ENCODE measurements around the gene MYH10. TPM values are rescaled to one million over a fixed set of nuclear protein-coding genes. Genes with fewer than 3 reads are reported as not detected.

The MYH10 gene
- total RNA-seq, 1 donor from 2014 or later = 83.3 TPM

- H3K4me1 ChIP-seq = no peaks in the 10 kb centered on the region
- no peaks in the 10 kb centered on the region for H3K36me3 ChIP-seq
- H3K27ac ChIP-seq = no peak overlapping the region
- TF ChIP-seq CTCF (IDR thresholded peaks at IDR 0.05) = no peak
- DNase-seq = no peak
- H3K4me3 ChIP-seq = no peak overlapping the region
- H3K9me3 ChIP-seq = no peaks in the 10 kb centered on the region
- no peaks in the 10 kb centered on the region for H3K27me3 ChIP-seq (ENCODE audit: low read depth)
- no peak for ATAC-seq
- intact Hi-C loops (cut with DNase I) = no loop called here
These were observed 15.5 kb downstream of the MYH10 start for GRCh38 chr17:8614988-8615387.

- intact Hi-C loops (cut with DNase I) = no loop called here
- Histone ChIP-seq H3K36me3 (no peaks in the 10 kb centered on the region), H3K27ac (peak overlapping the region; percentile 70), H3K9me3 (no peaks in the 10 kb centered on the region), H3K4me1 (peaks cover 9% of the 10 kb centered on the region), H3K27me3 (ENCODE audit: low read depth) (no peaks in the 10 kb centered on the region), H3K4me3 (no peak overlapping the region)
- ATAC-seq (peak in 1 of 2 donors; percentile 25), DNase-seq (no peak)
- TF ChIP-seq CTCF (IDR thresholded peaks at IDR 0.05) = no peak
These were observed 18.8 kb downstream of the MYH10 start for GRCh38 chr17:8611619-8612298.

- no peak for DNase-seq
- intact Hi-C loops (cut with DNase I) = no loop called here
- peaks cover 11% of the 10 kb centered on the region for H3K4me1 ChIP-seq
- no peaks in the 10 kb centered on the region for H3K36me3 ChIP-seq
- no peaks in the 10 kb centered on the region for H3K27me3 ChIP-seq (ENCODE audit: low read depth)
- peak overlapping the region; percentile 70 for H3K27ac ChIP-seq
- peak; percentile 19 to 48 for ATAC-seq
- no peak overlapping the region for H3K4me3 ChIP-seq
- no peaks in the 10 kb centered on the region for H3K9me3 ChIP-seq
- TF ChIP-seq CTCF (IDR thresholded peaks at IDR 0.05) = no peak
These were observed 19.4 kb downstream of the MYH10 start for GRCh38 chr17:8611137-8611536.

GRCh38 chr17:8610558-8610957 is 20.0 kb downstream of the MYH10 start:
- no peaks in the 10 kb centered on the region for H3K9me3 ChIP-seq
- intact Hi-C loops (cut with DNase I) = no loop called here
- H3K27me3 ChIP-seq (ENCODE audit: low read depth) = no peaks in the 10 kb centered on the region
- no peaks in the 10 kb centered on the region for H3K36me3 ChIP-seq
- no peak overlapping the region for H3K4me3 ChIP-seq
- H3K4me1 ChIP-seq = peaks cover 14% of the 10 kb centered on the region
- peak overlapping the region; percentile 70 for H3K27ac ChIP-seq
- no peak for ATAC-seq
- TF ChIP-seq CTCF (IDR thresholded peaks at IDR 0.05) = no peak
- DNase-seq = no peak

GRCh38 chr17:8609910-8610309 is 20.6 kb downstream of the MYH10 start:
- no peak for TF ChIP-seq CTCF (IDR thresholded peaks at IDR 0.05)
- Histone ChIP-seq H3K27me3 (ENCODE audit: low read depth) (no peaks in the 10 kb centered on the region), H3K4me3 (no peak overlapping the region), H3K4me1 (peaks cover 14% of the 10 kb centered on the region), H3K27ac (no peak overlapping the region), H3K9me3 (no peaks in the 10 kb centered on the region), H3K36me3 (no peaks in the 10 kb centered on the region)
- no peak for ATAC-seq
- no peak for DNase-seq
- intact Hi-C loops (cut with DNase I) = no loop called here

Measured in lower lobe of right lung (tissue), 2 donors.